OCI-LY7 (cell line): ENCODE results near the gene RASA4B. TPM values are rescaled to one million over a fixed set of nuclear protein-coding genes. Genes with fewer than 3 reads are reported as not detected.
A peak's percentile ranks its signal among the peaks of the same experiment; 100 is the strongest.

ENCODE experiments used
- BruUV-seq: library from RNA; stranded (reverse); fragments of 400-500 nt; replicated peaks from 2 replicates; lab custom pipeline; 2021; lab: Mats Ljungman, UMichigan
- CTCF ChIA-PET: fragments of 300-600 bp; sonication (Branson Sonifier 250); formaldehyde crosslinking; loops from one replicate; lab custom pipeline; 2022; ENCODE audit warnings: antibody characterized with exemption; ENCODE audit not compliant: unreplicated experiment; lab: Charles Lee
- POLR2A ChIA-PET: fragments of 300-600 bp; sonication (Branson Sonifier 250); formaldehyde crosslinking; loops from one replicate; lab custom pipeline; 2022; ENCODE audit warnings: antibody characterized with exemption; lab: Charles Lee
- DNase-seq: peaks from one replicate; pipeline ENCODE4 v3.0.0-alpha.2; 2015; ENCODE audit warnings: low spot score
- H2AFZ ChIP-seq: fragments of 200-600 bp; sonication (generic), shearing (Covaris generic); 2 replicates; pipeline ENCODE4 v1.6.1; 2014; ENCODE audit warnings: mild to moderate bottlenecking, antibody characterized with exemption, low read length, moderate library complexity
- H3K27ac ChIP-seq: fragments of 200-600 bp; sonication (generic); 2 replicates; pipeline ENCODE4 v1.5.1; 2014; ENCODE audit warnings: mixed run types, low read depth, mild to moderate bottlenecking, moderate library complexity, low read length, inconsistent platforms; ENCODE audit not compliant: poor library complexity, severe bottlenecking
- H3K36me3 ChIP-seq: fragments of 200-600 bp; sonication (generic); 2 replicates; pipeline ENCODE4 v1.6.1; 2014; ENCODE audit warnings: mild to moderate bottlenecking, antibody characterized with exemption, low read length, moderate library complexity, mixed read lengths; ENCODE audit not compliant: insufficient read depth
- H3K4me1 ChIP-seq: fragments of 200-600 bp; sonication (generic); 2 replicates; pipeline ENCODE4 v1.5.1; 2014; ENCODE audit warnings: mild to moderate bottlenecking, low read length; ENCODE audit not compliant: insufficient read depth, poor library complexity, severe bottlenecking
- H3K4me2 ChIP-seq: fragments of 200-600 bp; sonication (generic); 2 replicates; pipeline ENCODE4 v1.6.1; 2014; ENCODE audit warnings: mild to moderate bottlenecking, low read length
- H3K4me3 ChIP-seq: fragments of 200-600 bp; sonication (generic); 2 replicates; pipeline ENCODE4 v1.5.1; 2014; ENCODE audit warnings: mild to moderate bottlenecking, low read depth, low read length; ENCODE audit not compliant: poor library complexity, severe bottlenecking
- H3K79me2 ChIP-seq: fragments of 200-600 bp; sonication (generic); 2 replicates; pipeline ENCODE4 v1.6.1; 2016; ENCODE audit warnings: low read depth, mild to moderate bottlenecking, low read length, moderate library complexity, mixed read lengths; ENCODE audit not compliant: insufficient read depth
- H3K9me2 ChIP-seq: fragments of 200-600 bp; sonication (generic); 2 replicates; pipeline ENCODE4 v1.6.1; 2016; ENCODE audit warnings: mild to moderate bottlenecking, low read length, mixed read lengths; ENCODE audit not compliant: insufficient read depth
- H3K9me3 ChIP-seq: fragments of 200-600 bp; sonication (generic); 2 replicates; pipeline ENCODE4 v1.6.1; 2014; ENCODE audit warnings: mild to moderate bottlenecking, mixed run types, low read length, mixed read lengths
- H4K20me1 ChIP-seq: fragments of 200-600 bp; sonication (generic); 2 replicates; pipeline ENCODE4 v1.6.1; 2014; ENCODE audit warnings: mild to moderate bottlenecking, antibody characterized with exemption, low read length, moderate library complexity, mixed read lengths; ENCODE audit not compliant: insufficient read depth
- CTCF ChIP-seq: fragments of 200-600 bp; sonication (generic); conservative IDR thresholded peaks from 2 replicates; pipeline ENCODE4 v1.5.1; 2014; ENCODE audit warnings: mild to moderate bottlenecking, antibody characterized with exemption, low read length, moderate library complexity, mixed read lengths
- EZH2phosphoT487 ChIP-seq: fragments of 200-600 bp; sonication (generic); IDR thresholded peaks from 2 replicates; pipeline ENCODE4 v1.6.1; 2018; ENCODE audit warnings: low read depth, borderline replicate concordance, mild to moderate bottlenecking, mixed run types, antibody characterized with exemption, low read length, moderate library complexity, mixed read lengths
- intact Hi-C: fragments of 100-400 bp; cut with micrococcal nuclease; formaldehyde crosslinking; loops from one replicate; pipeline ENCODE4 v1.10.0; 2022; ENCODE audit not compliant: unreplicated experiment
- total RNA-seq, 2 experiments: library from RNA; depleted of rRNA in 1 of 2; stranded (reverse); fragments of >200 nt in 1 of 2; shearing (Covaris generic) in 1 of 2; gene quantifications; 2 replicates each; pipeline ENCODE4 v1.2.3, GENCODE V29; 2014 to 2022

RASA4B gene
- total RNA-seq, 2 experiments from 2014 or later: 7.2 to 12.8 TPM

DNA sequence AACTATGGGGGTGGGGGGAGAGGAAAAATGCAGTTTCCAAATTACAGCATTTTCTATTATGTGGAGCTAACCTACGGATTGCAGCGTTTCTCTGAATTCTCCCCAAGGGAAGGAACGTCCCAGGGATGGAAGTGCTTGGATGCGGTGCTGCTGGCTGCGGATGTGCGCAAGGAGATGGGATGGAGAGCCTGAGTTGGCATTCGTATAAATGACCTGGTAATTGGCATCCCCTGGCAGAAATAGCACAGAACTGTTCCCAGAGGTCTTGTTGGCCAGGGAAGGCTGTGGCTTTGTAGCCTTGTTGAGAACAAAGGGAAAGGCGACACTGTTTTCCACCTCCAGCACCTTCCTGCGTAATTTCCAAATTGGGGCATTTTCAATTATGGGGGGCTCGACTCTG, 81.5 kb downstream of the RASA4B start:
- TF ChIP-seq EZH2phosphoT487 (no peak), CTCF (no peak)

GRCh38 chr7:102434039-102434486, 83.5 kb downstream of the RASA4B start:
- TF ChIP-seq CTCF (no peak; the same call in 1 of the 2 replicates), EZH2phosphoT487 (no peak)
- H4K20me1 ChIP-seq: no peaks in the 10 kb centered on the region
- H3K27ac ChIP-seq: peak overlapping the region; percentile 94
- peaks cover 47% of the 10 kb centered on the region for H3K36me3 ChIP-seq
- H2AFZ ChIP-seq: no peak overlapping the region
- H3K9me3 ChIP-seq: no peaks in the 10 kb centered on the region
- peak overlapping the region; percentile 99 for H3K4me2 ChIP-seq
- H3K4me3 ChIP-seq: peak overlapping the region; percentile 80
- DNase-seq: peak; percentile 70
- H3K9me2 ChIP-seq: no peaks in the 10 kb centered on the region
- peaks cover 56% of the 10 kb centered on the region for H3K79me2 ChIP-seq
- intact Hi-C loops: loop anchor here (2.0 to 5.0 kb wide), 2 partner anchors 37 to 577 kb away; partner anchors contain the start of gene PRKRIP1
- TSS peak; percentile 59 for BruUV-seq
- ChIA-PET POLR2A (interaction anchor here (0.7 to 6.2 kb wide), 5 partner anchors 8 to 18 kb away, joined by 3 to 66 read pairs (median 5); no protein-coding TSS in a partner anchor), CTCF (interaction anchor here (0.9 to 1.6 kb wide), 3 partner anchors 16 to 21 kb away, joined by 3 to 6 read pairs (median 3); no protein-coding TSS in a partner anchor)
- peaks cover 69% of the 10 kb centered on the region for H3K4me1 ChIP-seq

More for the DNA sequence above, 81.5 kb downstream of the RASA4B start:
- peaks cover 61% of the 10 kb centered on the region for H3K79me2 ChIP-seq
- no peak overlapping the region for H2AFZ ChIP-seq
- H4K20me1 ChIP-seq: no peaks in the 10 kb centered on the region
- H3K27ac ChIP-seq: peak overlapping the region; percentile 94
- ChIA-PET CTCF (interaction anchor here (1.0 kb wide), 1 partner anchor 142 kb away, joined by 3 read pairs; no protein-coding TSS in a partner anchor), POLR2A (interaction anchor here (1.3 to 6.2 kb wide), 5 partner anchors 8 to 22 kb away, joined by 3 to 66 read pairs (median 10); no protein-coding TSS in a partner anchor)
- H3K9me3 ChIP-seq: no peaks in the 10 kb centered on the region
- H3K4me2 ChIP-seq: peak overlapping the region; percentile 99
- DNase-seq: no peak
- intact Hi-C loops: no loop called here
- H3K36me3 ChIP-seq: peaks cover 67% of the 10 kb centered on the region
- peak overlapping the region; percentile 80 for H3K4me3 ChIP-seq
- TSS peak; percentile 43 for BruUV-seq
- H3K9me2 ChIP-seq: no peaks in the 10 kb centered on the region
- peaks cover 69% of the 10 kb centered on the region for H3K4me1 ChIP-seq
